GM18526 (cell line): ENCODE measurements around the gene HSD17B4.

Experiments
- POLR2A ChIP-seq: IDR thresholded peaks from 3 replicates; pipeline ENCODE4 v1.6.1; 2011; ENCODE audit not compliant: insufficient read length; ENCODE audit errors: extremely low read depth

Gene HSD17B4

DNA sequence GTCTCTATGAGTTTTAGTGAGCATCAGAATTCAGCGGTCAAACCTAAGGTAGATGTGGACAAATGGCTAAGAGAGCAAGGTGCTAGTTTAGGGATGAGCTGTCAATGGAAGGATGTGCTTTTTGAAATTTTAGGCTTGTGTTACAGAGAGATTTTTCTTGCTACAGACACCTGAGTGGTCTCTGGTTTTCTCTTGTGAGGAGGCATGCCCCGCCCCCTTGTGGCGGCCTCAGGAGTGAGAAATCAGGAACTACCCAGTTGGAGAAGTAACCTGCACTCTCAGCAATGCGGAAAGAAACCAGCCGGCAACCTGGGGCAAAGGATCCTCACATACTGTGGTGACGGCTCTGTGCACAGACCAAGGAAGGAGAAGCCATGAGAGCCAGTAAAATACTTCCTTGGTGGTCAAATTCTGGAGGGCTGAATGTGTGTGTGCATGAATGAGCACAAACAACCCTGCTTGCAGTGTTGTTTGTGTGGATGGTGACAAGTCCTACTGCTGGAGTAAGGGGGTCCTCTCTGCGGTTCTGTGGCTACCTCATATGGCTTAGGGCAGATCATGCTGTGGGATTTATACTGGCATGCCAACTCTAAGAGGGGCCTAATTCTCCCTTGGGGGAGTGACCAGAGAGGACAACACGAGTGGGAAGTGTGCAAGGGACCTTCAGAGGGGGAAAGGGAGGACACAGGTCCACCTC is 16.7 kb upstream of the HSD17B4 start:
- TF ChIP-seq POLR2A = no peak

GRCh38 chr5:119439140-119439631 is 13.1 kb upstream of the HSD17B4 start:
- TF ChIP-seq POLR2A = no peak

- TF ChIP-seq POLR2A = no peak
These were observed 6.8 kb upstream of the HSD17B4 start for GRCh38 chr5:119445544-119445943.

DNA sequence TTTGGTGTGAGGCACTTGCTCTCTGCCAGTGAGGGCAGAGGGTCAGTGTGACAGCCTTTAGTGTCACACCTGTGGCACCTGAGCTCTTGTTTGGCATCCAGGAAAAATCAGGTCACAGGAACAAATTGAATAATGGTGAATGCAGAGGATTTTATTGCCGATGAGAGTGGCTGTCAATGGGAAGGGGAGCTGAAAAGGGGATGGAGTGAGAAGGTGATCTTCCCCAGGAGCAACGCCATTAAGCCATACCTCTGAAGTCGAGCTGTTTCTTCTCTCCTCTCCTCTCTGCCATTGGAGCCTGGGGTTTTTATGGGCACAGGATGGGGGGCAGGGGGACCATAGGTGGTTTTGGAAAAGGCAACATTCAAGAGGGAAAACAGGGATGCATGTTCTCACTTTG is 2.4 kb upstream of the HSD17B4 start:
- TF ChIP-seq POLR2A = no peak

DNA sequence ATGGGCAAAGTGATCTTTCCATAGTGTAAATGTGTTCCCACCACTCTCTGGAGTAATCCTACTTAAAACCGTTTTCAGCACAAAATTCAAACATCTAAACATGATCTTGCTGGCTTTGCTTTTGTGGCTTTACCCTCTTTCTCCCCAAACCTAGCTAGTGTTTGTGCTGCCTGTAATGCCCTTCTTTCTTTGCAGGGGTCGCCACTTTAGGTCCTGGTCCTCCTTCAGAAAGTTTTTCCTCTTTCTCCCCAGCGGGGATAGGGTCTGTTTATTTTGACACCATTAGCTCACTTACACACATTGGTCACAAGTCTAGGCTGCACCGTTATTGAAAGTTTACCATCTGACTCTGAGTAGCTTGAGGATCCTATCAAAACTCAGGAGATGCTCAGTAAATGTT is 736 bp upstream of the HSD17B4 start:
- TF ChIP-seq POLR2A = no peak

DNA sequence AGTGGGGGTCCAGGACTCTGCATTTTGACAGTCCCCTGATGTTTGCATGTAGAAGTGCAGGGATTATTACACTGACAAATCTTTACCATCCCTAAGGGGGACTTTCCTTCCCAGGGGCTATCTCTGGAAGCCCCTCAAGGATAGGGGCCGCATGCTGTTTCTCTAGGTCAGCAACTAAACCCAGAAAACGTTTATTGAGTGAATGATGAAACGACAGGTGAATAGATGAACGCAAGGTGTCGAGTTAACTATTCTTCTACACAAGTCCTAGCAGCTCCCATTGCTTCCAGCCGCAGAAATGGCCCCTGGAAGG is 281 bp upstream of the HSD17B4 start:
- no peak for TF ChIP-seq POLR2A

DNA sequence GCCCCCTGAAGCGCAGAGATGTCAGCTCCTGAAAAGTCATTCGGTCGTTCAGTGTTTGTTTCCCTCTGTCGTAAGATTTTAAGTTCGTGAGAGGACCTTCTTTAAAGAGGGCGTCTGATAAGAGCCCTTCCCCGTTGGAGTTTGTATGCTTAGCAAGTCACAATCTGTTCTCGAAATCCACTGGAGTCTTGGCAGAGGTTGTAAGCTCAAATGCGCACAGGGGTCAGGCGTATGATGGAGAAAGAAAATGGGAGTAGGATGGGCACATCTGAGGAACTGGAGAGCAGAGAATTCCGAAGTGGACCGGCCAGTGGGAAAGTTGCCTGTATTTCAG is 710 bp downstream of the HSD17B4 start:
- no peak for TF ChIP-seq POLR2A

GRCh38 chr5:119454171-119454570 is 1.9 kb downstream of the HSD17B4 start:
- no peak for TF ChIP-seq POLR2A

- TF ChIP-seq POLR2A = no peak
These were observed 6.8 kb downstream of the HSD17B4 start for GRCh38 chr5:119458911-119459632.

GRCh38 chr5:119465640-119466039 is 13.3 kb downstream of the HSD17B4 start:
- TF ChIP-seq POLR2A = no peak

DNA sequence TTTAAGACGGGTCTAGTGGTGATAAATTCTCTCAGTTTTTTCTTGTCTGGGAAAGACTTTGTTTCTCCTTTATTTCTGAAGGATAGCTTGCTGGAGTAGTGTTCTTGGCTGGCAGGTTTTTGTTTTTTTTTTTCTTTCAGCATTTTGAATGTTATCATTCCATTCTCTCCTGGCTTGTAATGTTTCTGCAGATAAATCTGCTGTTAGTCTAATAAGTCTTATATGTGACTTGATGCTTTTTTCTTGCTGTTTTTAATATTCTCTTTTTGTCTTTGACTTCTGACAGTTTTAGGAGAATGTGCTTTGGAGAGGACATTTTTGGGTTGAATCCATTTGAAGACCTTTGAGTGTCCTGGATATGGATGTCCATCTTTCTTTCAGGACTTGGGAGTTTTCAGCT is 16.0 kb downstream of the HSD17B4 start:
- TF ChIP-seq POLR2A = no peak

GRCh38 chr5:119470105-119470763 is 17.9 kb downstream of the HSD17B4 start:
- TF ChIP-seq POLR2A = no peak

DNA sequence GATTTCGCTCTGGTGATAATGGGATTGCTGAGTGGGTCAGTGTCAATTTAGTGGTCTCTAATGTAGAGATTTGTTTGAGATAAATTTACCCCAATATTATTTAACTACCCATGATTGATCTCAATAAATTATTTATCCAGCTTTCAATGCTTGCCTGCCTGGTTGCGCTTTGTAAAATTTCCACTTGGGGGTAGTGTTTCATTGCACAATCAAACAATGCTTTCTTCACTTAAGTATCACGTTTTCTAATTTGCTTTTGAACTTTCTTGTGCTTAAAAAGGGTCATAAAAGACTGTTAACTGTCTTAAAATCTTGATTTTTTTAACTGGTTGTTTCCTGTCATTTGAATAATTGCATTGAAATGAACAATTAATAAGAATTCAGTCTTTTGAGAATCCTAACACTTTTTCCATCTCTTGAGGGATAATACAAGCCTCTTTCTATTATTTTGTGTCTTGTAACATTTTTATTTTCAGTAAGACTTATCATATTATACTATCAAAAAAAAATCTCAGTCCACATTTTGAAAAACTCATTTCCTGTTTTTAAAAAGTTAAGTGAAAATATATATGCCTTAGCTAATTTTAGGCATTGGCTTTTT is 18.7 kb downstream of the HSD17B4 start:
- TF ChIP-seq POLR2A = no peak

GRCh38 chr5:119473241-119473640 is 20.9 kb downstream of the HSD17B4 start:
- TF ChIP-seq POLR2A = no peak

DNA sequence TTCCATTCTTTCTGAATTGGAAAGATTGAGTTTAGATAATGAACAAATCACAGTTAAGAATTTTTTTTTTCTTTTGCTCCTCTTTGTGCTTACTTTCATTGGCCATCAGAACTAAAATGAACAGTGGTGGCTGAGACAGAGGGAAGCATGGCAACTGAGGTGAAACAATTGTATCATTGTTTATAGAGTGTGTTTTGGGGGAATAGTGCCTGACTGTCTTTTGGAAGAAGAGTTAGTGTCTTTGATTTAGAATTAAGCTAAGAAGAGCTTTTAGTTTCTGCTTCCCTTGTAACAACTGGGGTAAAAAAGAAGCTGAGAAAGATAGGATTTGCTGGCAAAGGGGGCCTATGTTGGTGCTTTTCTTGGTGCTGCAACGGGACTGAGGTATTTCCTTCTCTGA is 24.0 kb downstream of the HSD17B4 start:
- TF ChIP-seq POLR2A = no peak

DNA sequence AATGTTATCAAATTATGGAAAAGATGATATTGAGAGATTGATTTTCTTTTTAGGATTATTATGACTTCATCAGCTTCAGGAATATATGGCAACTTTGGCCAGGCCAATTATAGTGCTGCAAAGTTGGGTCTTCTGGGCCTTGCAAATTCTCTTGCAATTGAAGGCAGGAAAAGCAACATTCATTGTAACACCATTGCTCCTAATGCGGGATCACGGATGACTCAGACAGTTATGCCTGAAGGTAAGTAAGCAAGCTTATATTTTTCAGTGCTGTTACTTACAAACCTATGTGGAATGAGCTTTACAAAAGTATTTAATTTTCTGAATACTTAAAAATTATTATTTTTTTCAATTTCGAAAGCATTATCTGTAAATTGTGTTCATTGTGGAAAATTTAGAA is 26.5 kb downstream of the HSD17B4 start:
- TF ChIP-seq POLR2A = no peak

DNA sequence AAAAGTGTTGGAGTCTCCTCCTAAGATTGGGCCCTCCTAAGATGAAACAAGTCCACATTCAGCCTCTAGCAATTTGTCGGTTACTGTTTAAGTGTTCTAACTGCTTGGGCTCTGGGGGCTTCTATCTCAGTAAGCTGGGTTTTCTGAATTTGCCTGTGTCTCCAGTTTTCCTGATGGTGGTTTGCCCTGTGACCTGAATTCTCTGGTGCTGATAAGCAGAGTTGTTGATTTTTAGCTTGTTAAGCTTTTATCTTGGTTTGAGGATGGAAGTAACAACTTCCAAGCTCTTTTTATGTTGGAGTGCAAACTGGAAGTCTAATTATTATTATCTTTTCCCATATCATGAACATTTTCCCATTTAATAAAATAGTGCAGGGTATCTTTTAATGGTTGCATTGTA is 30.9 kb downstream of the HSD17B4 start:
- no peak for TF ChIP-seq POLR2A

DNA sequence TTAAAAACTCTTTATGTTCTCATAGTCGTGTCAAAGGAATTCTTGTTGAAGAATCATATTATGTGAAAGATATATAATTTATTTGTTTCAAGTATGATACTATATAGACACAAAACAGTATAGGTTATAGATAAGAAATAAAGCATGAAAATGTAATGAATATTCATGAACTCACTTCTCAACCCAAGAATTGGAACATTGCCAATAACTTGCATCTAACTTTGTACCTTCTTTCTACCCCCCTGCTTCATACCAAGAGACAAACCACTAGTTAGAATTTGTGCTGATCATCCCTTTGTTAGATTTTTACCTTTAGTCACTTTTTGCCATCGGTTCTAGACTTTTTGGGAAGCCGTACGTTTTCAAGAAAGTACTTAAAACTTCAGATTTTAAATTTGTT is 32.6 kb downstream of the HSD17B4 start:
- TF ChIP-seq POLR2A = no peak
